Renal cortex interstitium (tissue), 11 donors: ENCODE data around the gene SYNM. TPM values are rescaled to one million over a fixed set of nuclear protein-coding genes. Genes with fewer than 3 reads are reported as not detected.
A peak's percentile ranks its signal among the peaks of the same experiment; 100 is the strongest.

Experiments used
- DNase-seq, 11 donors: peaks; one replicate each; pipeline ENCODE4 v3.0.0-alpha.2; 2013; ENCODE audit warnings: low read depth in 9 of 11, low spot score in 4 of 11; ENCODE audit errors: extremely low read depth in 1 of 11
- polyA plus RNA-seq, 3 donors: library from polyadenylated mRNA; unstranded; fragments of 120-200 nt; gene quantifications; one replicate each; pipeline ENCODE4 v1.2.1, GENCODE V29; 2013; ENCODE audit not compliant: insufficient read length in 3 of 3

SYNM gene
- polyA plus RNA-seq, 3 donors: 1.8 to 2.2 (median 1.9) TPM

GRCh38 chr15:99117563-99118257 lies 12.8 kb downstream of the SYNM start:
- DNase-seq: no peak

GRCh38 chr15:99118258-99118632 lies 13.4 kb downstream of the SYNM start:
- DNase-seq: no peak

DNA sequence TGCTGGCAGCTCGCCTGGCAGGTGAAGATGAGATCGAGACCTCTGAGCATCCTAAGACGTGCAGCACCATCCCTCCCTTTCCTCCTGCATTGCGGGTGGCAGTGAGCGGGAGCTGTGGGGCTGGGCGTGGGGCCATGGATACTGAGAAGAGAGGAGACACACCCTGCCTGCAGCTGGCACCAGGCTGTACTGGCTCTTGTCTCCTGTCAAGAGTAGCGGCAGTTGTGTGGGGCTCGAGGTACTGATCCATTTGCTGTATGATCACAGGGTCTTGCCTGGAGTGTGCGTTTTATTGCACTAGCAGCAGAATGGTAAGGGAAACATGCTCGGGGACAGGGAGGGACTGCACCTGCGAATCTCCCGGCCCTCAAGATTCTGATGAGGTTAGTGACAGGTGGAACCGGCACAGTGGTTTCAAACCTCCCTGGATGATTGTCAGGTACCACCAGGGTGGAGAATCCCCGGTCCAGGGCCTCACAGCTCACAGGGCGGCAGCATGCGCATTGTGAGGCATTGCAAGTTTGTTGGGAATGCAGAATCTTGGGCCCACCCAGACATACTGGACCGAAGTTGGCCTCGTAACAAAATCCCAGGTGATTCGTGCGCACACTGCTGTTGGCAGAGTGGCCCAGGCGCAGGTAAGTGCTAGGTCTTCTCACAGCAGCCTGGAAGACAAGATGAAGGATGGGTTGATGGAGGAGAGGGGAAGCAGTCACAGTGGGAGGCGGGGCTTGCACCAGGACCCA lies 14.1 kb downstream of the SYNM start:
- DNase-seq: no peak

DNA sequence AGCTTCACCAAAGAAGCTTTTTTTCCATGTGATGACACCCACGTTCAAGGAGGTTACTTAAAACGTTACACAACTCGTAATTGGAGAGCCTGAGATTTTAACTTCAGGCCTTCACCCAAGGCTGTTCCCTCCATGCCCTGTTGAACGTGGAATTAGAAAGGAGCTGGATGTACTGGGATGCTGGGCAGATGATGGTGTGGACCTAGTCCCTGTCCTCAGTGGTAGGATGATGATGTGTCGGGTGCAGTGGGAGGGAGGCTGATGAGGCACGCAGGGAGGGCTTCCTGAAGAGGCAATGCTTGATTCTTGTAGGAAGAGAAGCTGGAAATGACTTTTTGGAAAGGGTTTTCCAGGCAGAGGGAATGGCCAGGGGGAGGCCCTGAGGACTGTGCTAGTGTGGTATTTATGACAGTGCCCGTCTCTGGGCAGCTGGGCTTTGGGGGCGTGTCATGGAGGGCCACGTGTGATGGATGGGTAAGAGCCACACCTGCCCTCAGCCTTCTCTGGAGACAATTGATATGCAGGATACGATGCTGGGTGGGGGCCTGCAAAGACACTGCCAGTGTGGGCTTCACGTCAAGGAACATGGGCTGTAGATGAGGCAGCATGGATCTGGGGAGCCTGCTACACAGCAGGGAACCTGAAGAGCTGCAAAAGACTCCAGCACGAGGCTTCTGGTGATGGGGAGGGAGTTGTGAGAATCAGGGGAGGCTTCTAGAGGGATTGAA lies 15.3 kb downstream of the SYNM start:
- no peak for DNase-seq

DNA sequence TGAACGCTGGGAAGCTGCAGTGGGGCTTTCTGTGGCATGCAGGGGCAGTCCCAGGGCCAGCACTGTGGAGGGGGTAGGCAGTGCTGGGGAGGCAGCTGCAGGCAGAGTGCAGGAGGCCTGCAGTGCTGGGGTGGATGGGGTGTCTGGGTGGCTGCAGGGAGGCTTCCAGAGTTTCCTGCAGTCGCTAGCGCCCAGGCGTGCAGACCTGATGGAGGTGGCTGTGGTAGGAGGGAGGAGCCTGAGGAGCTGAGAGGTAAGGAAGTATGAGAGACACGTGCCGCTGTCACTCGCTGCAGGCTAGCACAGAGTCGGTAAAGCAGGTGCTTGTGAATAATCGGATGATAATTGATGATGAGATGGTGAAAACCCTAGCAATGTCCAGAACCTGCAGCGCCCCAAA lies 16.3 kb downstream of the SYNM start:
- DNase-seq: no peak

GRCh38 chr15:99121691-99122410 lies 17.0 kb downstream of the SYNM start:
- no peak for DNase-seq

DNA sequence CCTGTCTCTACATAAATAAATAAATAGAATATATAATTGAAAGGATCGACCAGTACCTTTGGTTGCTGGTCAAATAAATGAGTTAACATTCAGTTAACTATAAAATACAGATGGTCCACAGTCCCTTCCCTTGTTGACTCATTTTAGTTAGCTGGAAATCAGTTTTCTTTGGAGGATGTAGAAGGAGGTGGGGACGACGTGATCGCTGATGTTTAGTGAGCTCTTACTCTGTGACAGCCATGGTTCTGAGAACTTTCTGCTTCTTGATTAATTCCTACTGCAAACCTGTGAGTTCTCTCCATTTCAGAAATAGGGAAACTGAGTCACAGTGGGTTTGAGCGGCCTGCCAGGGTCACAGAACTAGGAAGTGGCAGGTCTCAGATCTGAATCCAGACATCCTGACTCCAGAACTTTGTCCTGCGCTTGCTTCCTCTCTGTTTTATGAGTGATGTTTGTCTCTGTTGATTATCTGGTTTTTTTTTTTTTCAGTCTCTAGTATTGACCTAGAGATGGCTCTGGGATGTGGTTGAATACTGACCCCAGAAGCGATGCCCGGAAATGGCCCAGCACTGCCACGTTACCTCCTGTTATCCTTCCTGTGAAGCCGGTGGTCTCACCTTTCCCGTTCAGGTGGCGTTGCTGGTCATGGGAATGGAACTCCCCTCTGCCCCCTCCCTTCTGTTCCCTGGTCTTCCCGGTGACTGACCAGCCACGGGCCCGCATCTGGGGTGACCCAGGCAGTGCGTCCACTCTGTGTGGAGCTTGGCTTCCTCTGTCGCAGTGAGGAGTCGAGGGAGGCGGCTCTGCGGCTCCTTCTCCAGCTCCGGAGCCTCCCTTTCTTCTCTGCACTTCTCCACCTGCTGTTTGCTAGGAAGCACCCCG lies 18.2 kb downstream of the SYNM start:
- DNase-seq: no peak

GRCh38 chr15:99123713-99124451 lies 19.0 kb downstream of the SYNM start:
- peak in 9 of 11 donors; percentile 39 to 82 (median 62) for DNase-seq

DNA sequence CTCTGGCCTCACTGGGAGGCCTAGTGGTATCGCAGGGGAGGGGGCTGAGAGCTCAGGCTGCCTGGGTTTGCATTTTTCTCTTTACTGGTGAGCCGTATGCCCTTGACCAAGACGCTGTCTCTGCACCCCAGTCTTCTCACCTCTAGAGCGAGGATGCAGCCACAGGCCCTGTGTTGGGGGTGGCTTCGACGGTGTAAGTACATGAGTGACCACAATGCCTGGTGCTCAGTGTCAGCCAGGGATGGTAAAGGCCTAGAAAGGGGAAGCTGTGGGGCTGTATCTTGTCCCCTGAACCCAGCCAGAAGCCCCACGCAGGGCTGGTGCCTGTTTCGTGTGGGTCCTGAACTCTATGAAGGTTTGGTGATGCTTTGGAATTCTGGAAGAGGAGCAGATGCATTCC lies 19.8 kb downstream of the SYNM start:
- no peak for DNase-seq

DNA sequence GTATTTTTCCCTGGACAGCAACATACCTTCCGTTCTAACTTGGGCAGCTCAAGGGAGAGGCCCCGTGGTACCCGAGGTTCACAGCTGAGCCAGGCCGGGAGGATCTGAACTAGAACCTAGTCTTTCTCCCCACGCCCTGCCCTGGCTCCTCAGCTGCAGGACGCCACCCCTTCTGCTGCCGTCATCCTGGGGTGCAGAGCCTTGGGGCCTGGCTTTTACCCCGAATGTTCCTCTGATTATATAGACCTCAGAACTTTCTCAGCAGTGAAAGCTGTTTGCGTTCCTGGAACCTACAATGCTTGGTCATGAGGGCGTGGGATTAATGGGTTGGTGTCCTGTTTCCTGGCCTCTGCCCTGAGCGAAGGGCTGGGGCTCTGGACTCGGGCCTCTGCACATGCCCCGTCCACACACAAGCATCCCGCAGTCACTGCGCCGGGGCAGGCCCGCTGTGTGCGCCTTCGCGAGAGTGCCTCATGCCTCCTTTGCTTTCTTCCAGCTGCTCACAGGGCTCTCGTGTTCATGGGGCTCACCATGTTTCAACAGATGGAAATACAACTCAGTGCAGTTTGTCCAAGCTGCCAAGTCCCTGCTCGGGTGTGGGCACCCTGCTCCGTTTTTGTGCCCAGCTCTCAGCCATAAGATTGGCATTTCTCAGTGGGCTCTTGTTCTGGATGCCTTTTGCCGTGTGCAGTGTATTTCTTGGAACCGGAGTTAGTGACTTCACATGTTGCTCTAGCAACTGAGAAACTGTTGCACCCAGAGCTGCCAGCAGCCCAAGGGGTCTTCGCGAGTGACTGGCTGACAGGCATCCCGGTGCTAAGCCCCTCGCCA lies 20.4 kb downstream of the SYNM start:
- DNase-seq: peak in 1 of 11 donors; percentile 22

- DNase-seq: no peak
These were observed 21.3 kb downstream of the SYNM start for GRCh38 chr15:99126131-99126588.

GRCh38 chr15:99126930-99127329 lies 22.1 kb downstream of the SYNM start:
- DNase-seq: no peak

- no peak for DNase-seq
These were observed 22.9 kb downstream of the SYNM start for GRCh38 chr15:99127773-99128172.

DNA sequence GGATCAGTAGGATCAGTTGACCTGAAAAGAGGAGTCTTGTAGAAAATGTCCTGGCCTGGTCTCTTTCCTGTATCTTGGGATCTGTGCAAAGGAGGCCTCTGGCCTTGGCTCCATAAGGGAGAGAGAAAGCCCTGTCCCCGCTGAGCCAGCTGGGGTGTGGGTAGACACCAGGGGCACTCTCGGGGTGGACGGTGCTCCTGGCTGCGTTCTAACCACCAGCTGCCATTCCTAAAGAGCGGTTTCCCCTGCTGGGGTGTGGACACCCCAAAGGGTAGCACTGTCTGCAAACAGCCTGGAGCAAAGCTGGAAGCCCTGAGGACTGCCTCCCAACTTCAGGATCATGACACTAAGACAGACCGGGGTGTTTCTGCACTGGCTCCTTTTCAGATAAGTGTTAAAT lies 23.5 kb downstream of the SYNM start:
- DNase-seq: no peak

DNA sequence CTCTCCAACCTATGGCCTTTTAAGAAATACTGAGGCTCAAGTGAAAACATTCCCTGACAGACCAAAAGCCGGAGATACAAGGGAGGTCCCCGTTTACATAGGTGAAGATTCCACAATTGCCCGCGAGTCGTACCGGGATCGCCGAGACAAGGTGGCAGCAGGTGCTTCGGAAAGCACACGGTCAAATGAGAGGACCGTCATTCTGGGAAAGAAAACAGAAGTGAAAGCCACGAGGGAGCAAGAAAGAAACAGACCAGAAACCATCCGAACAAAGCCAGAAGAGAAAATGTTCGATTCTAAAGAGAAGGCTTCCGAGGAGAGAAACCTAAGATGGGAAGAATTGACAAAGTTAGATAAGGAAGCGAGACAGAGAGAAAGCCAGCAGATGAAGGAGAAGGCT lies 24.8 kb downstream of the SYNM start:
- DNase-seq: no peak

DNA sequence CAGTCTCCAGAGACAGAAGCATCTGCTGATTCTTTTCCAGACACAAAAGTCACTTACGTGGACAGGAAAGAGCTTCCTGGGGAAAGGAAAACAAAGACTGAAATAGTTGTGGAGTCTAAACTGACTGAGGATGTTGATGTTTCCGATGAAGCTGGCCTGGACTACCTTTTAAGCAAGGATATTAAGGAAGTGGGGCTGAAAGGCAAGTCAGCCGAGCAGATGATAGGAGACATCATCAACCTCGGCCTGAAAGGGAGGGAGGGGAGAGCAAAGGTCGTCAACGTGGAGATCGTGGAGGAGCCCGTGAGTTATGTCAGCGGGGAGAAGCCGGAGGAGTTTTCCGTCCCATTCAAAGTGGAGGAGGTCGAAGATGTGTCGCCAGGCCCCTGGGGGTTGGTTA lies 25.4 kb downstream of the SYNM start:
- DNase-seq: no peak
